Mesendoderm (in vitro differentiated cells): ENCODE data around the gene MCAM.

ENCODE experiments used
- DNase-seq: peaks from one replicate; pipeline ENCODE4 v3.0.0; 2013
- H2AK5ac ChIP-seq: 2 replicates; pipeline ENCODE4 v1.6.1; 2013; ENCODE audit warnings: low read length, inconsistent platforms
- H2BK120ac ChIP-seq: 2 replicates; pipeline ENCODE4 v1.6.1; 2013; ENCODE audit warnings: low read depth, mild to moderate bottlenecking, low read length, moderate library complexity, mixed read lengths
- H2BK15ac ChIP-seq: replicated peaks from 2 replicates; pipeline ENCODE4 v1.6.1; 2013; ENCODE audit warnings: low read depth, mild to moderate bottlenecking, moderate library complexity
- H2BK5ac ChIP-seq: 2 replicates; pipeline ENCODE4 v1.6.1; 2013; ENCODE audit warnings: low read length, inconsistent platforms
- H3K18ac ChIP-seq: 2 replicates; pipeline ENCODE4 v1.6.1; 2013; ENCODE audit warnings: mild to moderate bottlenecking, low read length, mixed read lengths
- H3K23ac ChIP-seq: one replicate; pipeline ENCODE4 v1.6.1; 2013; ENCODE audit warnings: low read length
- H3K27ac ChIP-seq: 2 replicates; pipeline ENCODE4 v1.5.1; 2013; ENCODE audit warnings: low read depth, mild to moderate bottlenecking, inconsistent platforms, low read length, moderate library complexity
- H3K27me3 ChIP-seq: 2 replicates; pipeline ENCODE4 v1.6.1; 2013; ENCODE audit warnings: low read length, control low read depth, mild to moderate bottlenecking, inconsistent platforms; ENCODE audit not compliant: insufficient read depth, poor library complexity
- H3K36me3 ChIP-seq: 2 replicates; pipeline ENCODE4 v1.6.1; 2013; ENCODE audit warnings: low read length, inconsistent platforms; ENCODE audit not compliant: control insufficient read depth, insufficient read depth
- H3K4ac ChIP-seq: one replicate; pipeline ENCODE4 v1.6.1; 2013; ENCODE audit warnings: low read depth, mild to moderate bottlenecking, low read length, moderate library complexity
- H3K4me1 ChIP-seq: 2 replicates; pipeline ENCODE4 v1.6.1; 2013; ENCODE audit warnings: low read depth, low read length, inconsistent platforms; ENCODE audit not compliant: control insufficient read depth
- H3K4me2 ChIP-seq: 2 replicates; pipeline ENCODE4 v1.6.1; 2013; ENCODE audit warnings: low read length
- H3K4me3 ChIP-seq: 2 replicates; pipeline ENCODE4 v1.5.1; 2013; ENCODE audit warnings: mild to moderate bottlenecking, low read length
- H3K56ac ChIP-seq: one replicate; pipeline ENCODE4 v1.6.1; 2013; ENCODE audit warnings: low read length
- H3K79me1 ChIP-seq: 2 replicates; pipeline ENCODE4 v1.6.1; 2013; ENCODE audit warnings: low read length, inconsistent platforms
- H3K79me2 ChIP-seq: 2 replicates; pipeline ENCODE4 v1.6.1; 2013; ENCODE audit warnings: mild to moderate bottlenecking, low read length; ENCODE audit not compliant: control insufficient read depth, insufficient read depth
- H3K9ac ChIP-seq: 2 replicates; pipeline ENCODE4 v1.6.1; 2013; ENCODE audit warnings: low read length, inconsistent platforms
- H4K5ac ChIP-seq: one replicate; pipeline ENCODE4 v1.6.1; 2013; ENCODE audit warnings: low read length
- H4K8ac ChIP-seq: one replicate; pipeline ENCODE4 v1.6.1; 2013; ENCODE audit warnings: low read depth, mild to moderate bottlenecking, control low read depth, low read length, moderate library complexity
- WGBS: extraction: QIAGEN DNeasy Blood & Tissue Kit; methylation state at CpG from one replicate; pipeline ENCODE4 v1.1.7; 2013; ENCODE audit warnings: low lambda C conversion rate, missing lambda C conversion rate; ENCODE audit not compliant: insufficient coverage; ENCODE audit errors: extremely low coverage; 5-methylcytosine and 5-hydroxymethylcytosine counted together

MCAM gene

DNA sequence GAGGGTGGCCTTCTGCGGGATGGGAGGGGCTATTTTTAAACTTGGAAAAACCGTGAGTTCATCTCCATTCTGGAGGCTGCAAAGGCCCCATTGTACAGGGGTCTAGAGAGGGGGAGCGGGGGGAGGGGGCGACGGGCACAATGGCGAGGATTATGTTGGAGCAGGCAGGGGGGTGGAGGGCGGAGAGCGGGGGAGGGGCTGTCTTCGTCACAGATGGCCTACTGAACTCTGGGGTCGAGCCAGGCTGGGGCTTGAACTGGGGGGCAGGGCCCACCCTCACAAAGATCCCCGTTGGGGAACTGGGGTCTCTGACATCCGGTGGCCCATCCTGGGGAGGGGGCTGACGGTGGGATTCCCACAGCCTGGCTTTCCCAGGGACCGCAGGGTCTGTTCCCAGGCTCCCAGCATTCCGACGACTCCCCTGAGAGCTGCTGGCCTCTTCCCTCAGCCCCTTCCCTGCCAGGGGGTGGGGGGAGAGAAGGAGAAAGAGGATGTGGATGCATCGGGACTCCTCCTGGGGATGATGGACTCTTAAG lies 3.4 kb upstream of the MCAM start:
- WGBS, result no CpG with 5 or more reads among the region's 17 CpGs
- peak overlapping the region; percentile 95 for H3K27ac ChIP-seq
- H3K4me1 ChIP-seq, result peaks cover 36% of the 10 kb centered on the region

DNA sequence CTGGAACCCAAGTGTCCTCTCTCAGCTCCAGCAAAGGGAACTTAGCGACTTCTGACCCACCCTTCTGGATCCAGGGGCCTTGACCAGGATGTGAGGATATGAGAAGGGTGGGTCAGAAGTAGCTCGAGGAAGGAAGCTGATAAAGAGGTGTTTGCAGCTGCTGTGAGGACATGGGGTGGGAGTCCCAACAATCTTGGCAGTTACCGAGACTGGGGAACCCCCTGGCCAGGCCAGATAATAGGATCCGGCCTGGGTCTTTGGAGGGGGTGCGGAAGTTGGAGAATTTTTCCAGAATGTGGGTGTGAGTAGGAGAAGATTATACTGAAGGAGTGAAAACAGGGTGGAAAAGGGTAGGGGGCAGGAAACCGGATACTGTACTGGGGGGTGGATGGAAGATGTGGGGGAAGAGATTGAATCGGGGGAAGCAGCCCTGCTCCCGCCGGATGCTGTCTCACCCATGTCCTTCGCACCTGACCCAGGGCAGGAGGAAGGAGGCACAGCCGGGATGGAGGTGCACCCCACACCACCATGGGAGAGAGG lies 2.8 kb upstream of the MCAM start:
- no CpG with 5 or more reads among the region's 11 CpGs for WGBS
- DNase-seq, result no peak
- peaks cover 37% of the 10 kb centered on the region for H3K4me1 ChIP-seq
- H3K4ac ChIP-seq, result peak overlapping the region; percentile 82
- peak overlapping the region; percentile 85 for H2BK5ac ChIP-seq
- peak overlapping the region; percentile 52 for H4K5ac ChIP-seq
- no peak overlapping the region for H3K23ac ChIP-seq
- H3K4me2 ChIP-seq, result no peak overlapping the region
- peaks cover 2% of the 10 kb centered on the region for H3K79me1 ChIP-seq
- H3K56ac ChIP-seq, result peak overlapping the region; percentile 92
- H3K27ac ChIP-seq, result peak overlapping the region; percentile 84
- no peak overlapping the region for H4K8ac ChIP-seq
- no peaks in the 10 kb centered on the region for H3K79me2 ChIP-seq
- H3K9ac ChIP-seq, result peak overlapping the region; percentile 31
- no peak overlapping the region for H3K4me3 ChIP-seq
- H3K18ac ChIP-seq, result peak overlapping the region; percentile 89
- no peaks in the 10 kb centered on the region for H3K36me3 ChIP-seq
- no peaks in the 10 kb centered on the region for H3K27me3 ChIP-seq
- H2BK15ac ChIP-seq, result no peak overlapping the region
- peak overlapping the region; percentile 50 for H2BK120ac ChIP-seq
- peak overlapping the region; percentile 7 for H2AK5ac ChIP-seq

More for the DNA sequence above, 3.4 kb upstream of the MCAM start:
- DNase-seq, result peak; percentile 83
- peak overlapping the region; percentile 51 for H2BK5ac ChIP-seq
- H3K56ac ChIP-seq, result peak overlapping the region; percentile 92
- H3K79me2 ChIP-seq, result no peaks in the 10 kb centered on the region
- peak overlapping the region; percentile 58 for H4K8ac ChIP-seq
- peaks cover 2% of the 10 kb centered on the region for H3K79me1 ChIP-seq
- peak overlapping the region; percentile 89 for H3K18ac ChIP-seq
- H3K4me3 ChIP-seq, result no peak overlapping the region
- H3K36me3 ChIP-seq, result no peaks in the 10 kb centered on the region
- H3K4ac ChIP-seq, result peak overlapping the region; percentile 82
- no peak overlapping the region for H2AK5ac ChIP-seq
- H3K4me2 ChIP-seq, result peak overlapping the region; percentile 42
- peak overlapping the region; percentile 24 for H3K23ac ChIP-seq
- H2BK15ac ChIP-seq, result no peak overlapping the region
- H3K9ac ChIP-seq, result peak overlapping the region; percentile 63
- peak overlapping the region; percentile 50 for H2BK120ac ChIP-seq
- no peak overlapping the region for H4K5ac ChIP-seq
- H3K27me3 ChIP-seq, result no peaks in the 10 kb centered on the region

DNA sequence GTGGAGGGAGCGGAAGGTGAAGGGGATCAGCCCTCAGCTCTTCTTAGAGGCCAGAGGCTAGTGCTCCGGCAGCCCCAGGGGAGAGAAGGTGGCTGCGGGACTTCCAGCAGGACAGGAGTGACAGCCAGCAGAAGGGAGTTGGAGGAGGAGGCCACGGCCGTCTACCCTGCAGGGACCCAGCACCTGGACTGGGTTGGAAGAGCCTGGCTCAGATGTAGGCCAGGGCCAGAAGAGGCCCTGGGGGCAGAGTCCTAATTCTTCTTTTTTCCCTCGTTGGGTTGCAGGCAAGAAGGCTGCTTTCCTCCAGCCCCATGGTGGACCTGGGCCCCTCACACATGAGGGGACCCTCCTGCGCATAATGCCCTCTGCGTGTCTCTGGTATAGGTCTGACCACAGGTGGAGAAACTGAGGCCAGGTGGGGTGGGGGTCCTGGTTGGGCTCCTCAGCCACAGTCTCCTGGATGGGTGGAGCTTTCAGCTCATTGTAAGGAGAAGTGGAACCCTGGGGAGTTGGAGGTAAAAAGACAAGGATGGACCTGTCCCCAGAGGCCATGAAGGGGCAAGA lies 2.3 kb upstream of the MCAM start:
- no peak overlapping the region for H2BK15ac ChIP-seq
- H3K4me3 ChIP-seq, result no peak overlapping the region
- peaks cover 37% of the 10 kb centered on the region for H3K4me1 ChIP-seq
- no peak overlapping the region for H3K23ac ChIP-seq
- H3K27ac ChIP-seq, result peak overlapping the region; percentile 84
- H2BK5ac ChIP-seq, result peak overlapping the region; percentile 85
- H3K79me1 ChIP-seq, result peaks cover 4% of the 10 kb centered on the region
- H3K36me3 ChIP-seq, result no peaks in the 10 kb centered on the region
- H3K9ac ChIP-seq, result peak overlapping the region; percentile 52
- peak overlapping the region; percentile 81 for H3K4ac ChIP-seq
- H4K8ac ChIP-seq, result no peak overlapping the region
- no peak for DNase-seq
- H3K56ac ChIP-seq, result peak overlapping the region; percentile 92
- H3K79me2 ChIP-seq, result no peaks in the 10 kb centered on the region
- peak overlapping the region; percentile 52 for H4K5ac ChIP-seq
- WGBS, result no CpG with 5 or more reads among the region's 8 CpGs
- peak overlapping the region; percentile 20 for H2BK120ac ChIP-seq
- peak overlapping the region; percentile 63 for H3K18ac ChIP-seq
- H3K4me2 ChIP-seq, result no peak overlapping the region
- peak overlapping the region; percentile 38 for H2AK5ac ChIP-seq
- H3K27me3 ChIP-seq, result no peaks in the 10 kb centered on the region

DNA sequence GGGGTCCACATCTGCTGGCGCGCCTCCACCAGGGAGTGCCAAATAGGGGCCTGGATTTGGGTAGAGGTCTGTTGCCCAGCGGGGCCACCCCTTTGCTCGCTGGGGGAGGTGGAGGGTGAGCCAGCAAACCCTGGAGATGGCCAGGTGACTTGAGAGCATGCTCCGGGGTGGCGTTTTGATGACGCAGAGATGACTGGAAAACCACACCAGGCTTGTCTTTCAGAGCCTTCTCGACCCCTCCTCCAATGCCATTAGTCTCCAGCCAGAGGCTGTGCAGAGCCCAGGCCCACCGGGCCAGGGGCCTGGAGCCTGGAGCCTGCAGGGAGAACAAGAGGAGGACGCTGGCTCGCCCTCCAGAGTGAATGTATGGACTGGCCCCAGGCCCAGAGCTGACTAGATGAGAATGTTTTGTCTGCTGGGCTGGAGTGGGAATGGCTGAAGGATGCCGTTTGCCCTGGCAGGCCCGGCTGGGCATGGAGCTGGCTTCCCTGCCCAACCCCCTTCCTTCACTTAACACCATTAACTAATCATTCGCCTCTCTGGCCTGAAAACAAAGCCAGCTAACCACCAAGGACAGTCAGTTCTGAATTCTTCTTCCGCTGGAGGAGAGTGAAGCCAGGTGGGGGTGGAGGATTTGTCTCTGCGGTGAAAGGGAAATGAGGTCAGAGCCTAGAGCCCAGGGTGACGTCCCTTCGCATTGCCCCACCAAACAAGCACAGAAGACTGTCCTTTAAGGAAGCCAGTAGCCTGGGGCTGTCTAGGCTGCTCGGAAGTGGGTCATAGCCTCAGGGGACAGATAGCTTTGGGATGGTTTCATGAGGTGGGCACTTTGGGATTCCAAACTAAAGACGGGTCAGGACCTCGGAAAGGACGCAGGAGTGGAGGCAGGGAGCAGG lies 1.6 kb upstream of the MCAM start:
- H3K9ac ChIP-seq, result peak overlapping the region; percentile 52
- H3K4me3 ChIP-seq, result no peak overlapping the region
- H4K8ac ChIP-seq, result peak overlapping the region; percentile 7
- H3K4me2 ChIP-seq, result no peak overlapping the region
- peak overlapping the region; percentile 85 for H2BK5ac ChIP-seq
- peak overlapping the region; percentile 63 for H3K18ac ChIP-seq
- no peaks in the 10 kb centered on the region for H3K79me2 ChIP-seq
- no CpG with 5 or more reads among the region's 22 CpGs for WGBS
- H3K56ac ChIP-seq, result peak overlapping the region; percentile 92
- no peak overlapping the region for H2BK120ac ChIP-seq
- DNase-seq, result peak; percentile 97
- H2BK15ac ChIP-seq, result no peak overlapping the region
- peak overlapping the region; percentile 38 for H2AK5ac ChIP-seq
- H3K4me1 ChIP-seq, result peaks cover 37% of the 10 kb centered on the region
- H4K5ac ChIP-seq, result no peak overlapping the region
- peaks cover 4% of the 10 kb centered on the region for H3K79me1 ChIP-seq
- H3K27ac ChIP-seq, result peak overlapping the region; percentile 84
- H3K23ac ChIP-seq, result no peak overlapping the region
- no peaks in the 10 kb centered on the region for H3K36me3 ChIP-seq
- H3K4ac ChIP-seq, result peak overlapping the region; percentile 81
- H3K27me3 ChIP-seq, result no peaks in the 10 kb centered on the region

DNA sequence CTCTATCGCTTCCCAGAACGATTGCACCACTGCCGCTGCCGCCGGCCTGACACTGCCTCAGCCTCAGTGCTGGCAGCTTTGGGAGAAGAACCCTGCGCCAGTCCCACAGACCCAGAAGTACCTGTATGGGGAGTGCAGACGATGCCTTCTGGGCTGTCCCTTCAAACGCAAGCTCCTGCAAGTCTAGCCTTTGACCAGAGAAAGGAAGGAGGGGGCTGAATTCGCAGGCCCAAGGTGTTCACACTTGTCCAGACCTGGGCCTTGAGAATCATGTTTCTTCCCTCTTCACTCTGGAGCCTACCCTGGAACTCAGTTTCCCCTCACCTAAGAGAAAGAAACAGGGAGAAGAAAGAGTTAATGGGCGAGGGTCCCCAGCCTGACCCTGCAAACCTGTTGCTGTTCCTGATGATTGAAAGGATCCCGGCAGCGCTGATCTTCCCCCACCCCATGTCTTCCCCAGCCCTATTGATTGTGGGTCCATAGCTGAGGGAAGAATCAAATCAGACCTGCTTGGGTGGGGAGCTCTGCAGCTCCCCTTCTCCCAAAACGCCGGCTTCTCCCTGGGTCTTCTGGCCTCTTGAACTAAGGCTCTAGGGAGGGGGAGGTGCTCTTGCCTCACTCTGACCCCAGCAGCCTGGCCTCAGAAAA lies 786 bp upstream of the MCAM start:
- H3K56ac ChIP-seq, result peak overlapping the region; percentile 92
- H2AK5ac ChIP-seq, result peak overlapping the region; percentile 22
- peak overlapping the region; percentile 63 for H3K18ac ChIP-seq
- peaks cover 37% of the 10 kb centered on the region for H3K4me1 ChIP-seq
- H3K4me2 ChIP-seq, result peak overlapping the region; percentile 52
- no peaks in the 10 kb centered on the region for H3K27me3 ChIP-seq
- no peak overlapping the region for H2BK120ac ChIP-seq
- peak overlapping the region; percentile 52 for H3K9ac ChIP-seq
- peak overlapping the region; percentile 67 for H3K4ac ChIP-seq
- H3K36me3 ChIP-seq, result peaks cover 2% of the 10 kb centered on the region
- H2BK5ac ChIP-seq, result peak overlapping the region; percentile 17
- no CpG with 5 or more reads among the region's 14 CpGs for WGBS
- peak overlapping the region; percentile 7 for H4K8ac ChIP-seq
- no peak overlapping the region for H4K5ac ChIP-seq
- H3K79me1 ChIP-seq, result peaks cover 4% of the 10 kb centered on the region
- H3K27ac ChIP-seq, result peak overlapping the region; percentile 84
- H3K4me3 ChIP-seq, result no peak overlapping the region
- no peaks in the 10 kb centered on the region for H3K79me2 ChIP-seq
- DNase-seq, result no peak
- H2BK15ac ChIP-seq, result no peak overlapping the region
- H3K23ac ChIP-seq, result no peak overlapping the region
